Neuronal stem cell (in vitro differentiated cells): ENCODE results near the gene CAMTA2.

Source experiments
- DNase-seq: peaks from one replicate; pipeline ENCODE4 v3.0.0-alpha.2; 2013; ENCODE audit warnings: low spot score
- H2AFZ ChIP-seq: one replicate; pipeline ENCODE4 v1.6.1; 2013; ENCODE audit warnings: mild to moderate bottlenecking, low read length, inconsistent platforms
- H2AK5ac ChIP-seq: 2 replicates; pipeline ENCODE4 v1.6.1; 2013; ENCODE audit warnings: low read depth, mild to moderate bottlenecking, inconsistent platforms, low read length, moderate library complexity, mixed read lengths
- H2BK120ac ChIP-seq: 2 replicates; pipeline ENCODE4 v1.6.1; 2013; ENCODE audit warnings: low read depth, mild to moderate bottlenecking, inconsistent platforms, low read length, moderate library complexity, mixed read lengths
- H2BK12ac ChIP-seq: one replicate; pipeline ENCODE4 v1.6.1; 2013; ENCODE audit warnings: low read length, inconsistent platforms
- H2BK15ac ChIP-seq: 2 replicates; pipeline ENCODE4 v1.6.1; 2013; ENCODE audit warnings: mild to moderate bottlenecking, low read length, inconsistent platforms, mixed read lengths
- H2BK5ac ChIP-seq: one replicate; pipeline ENCODE4 v1.6.1; 2013; ENCODE audit warnings: inconsistent platforms, mild to moderate bottlenecking, low read length, moderate library complexity
- H3K14ac ChIP-seq: one replicate; pipeline ENCODE4 v1.6.1; 2013; ENCODE audit warnings: low read length, inconsistent platforms
- H3K18ac ChIP-seq: 2 replicates; pipeline ENCODE4 v1.6.1; 2013; ENCODE audit warnings: low read length, inconsistent platforms
- H3K23ac ChIP-seq: 2 replicates; pipeline ENCODE4 v1.6.1; 2013; ENCODE audit warnings: low read depth, mild to moderate bottlenecking, mixed read lengths, low read length, inconsistent platforms; ENCODE audit not compliant: poor library complexity
- H3K27ac ChIP-seq: replicated peaks from 3 replicates; pipeline ENCODE4 v1.5.1; 2013; ENCODE audit warnings: low read length, inconsistent platforms
- H3K27me3 ChIP-seq, 3 experiments: 2 replicates each; pipeline ENCODE4 v1.6.1; 2013; ENCODE audit warnings: low read length in 3 of 3, mild to moderate bottlenecking in 2 of 3, inconsistent platforms in 1 of 3, low read depth in 1 of 3, mixed read lengths in 1 of 3, moderate library complexity in 1 of 3; ENCODE audit not compliant: control insufficient read depth in 3 of 3, insufficient read depth in 3 of 3
- H3K36me3 ChIP-seq, 2 donors: replicated peaks in 1 of 2; 2 replicates each; pipeline ENCODE4 v1.6.1; 2013; ENCODE audit warnings: low read length in 2 of 2; ENCODE audit not compliant: control insufficient read depth in 2 of 2, insufficient read depth in 2 of 2
- H3K4ac ChIP-seq: 2 replicates; pipeline ENCODE4 v1.6.1; 2013; ENCODE audit warnings: inconsistent platforms, mild to moderate bottlenecking, low read length, moderate library complexity
- H3K4me1 ChIP-seq, 2 donors: 1 replicate in 1 of 2; 2 replicates in 1 of 2; pipeline ENCODE4 v1.6.1; 2013; ENCODE audit warnings: low read length in 2 of 2, low read depth in 1 of 2; ENCODE audit not compliant: control insufficient read depth in 2 of 2, insufficient read depth in 1 of 2
- H3K4me2 ChIP-seq: one replicate; pipeline ENCODE4 v1.6.1; 2013; ENCODE audit warnings: mild to moderate bottlenecking, low read length, inconsistent platforms; ENCODE audit not compliant: insufficient read depth, poor library complexity, severe bottlenecking
- H3K4me3 ChIP-seq, 2 donors: 2 replicates each; pipeline ENCODE4 v1.5.1; 2013; ENCODE audit warnings: low read length in 2 of 2, mild to moderate bottlenecking in 2 of 2, inconsistent platforms in 1 of 2, moderate library complexity in 1 of 2
- H3K79me1 ChIP-seq: one replicate; pipeline ENCODE4 v1.6.1; 2013; ENCODE audit warnings: low read depth, mild to moderate bottlenecking, inconsistent platforms, low read length, moderate library complexity
- H3K9ac ChIP-seq: one replicate; pipeline ENCODE4 v1.6.1; 2013; ENCODE audit warnings: mild to moderate bottlenecking, low read depth, low read length, inconsistent platforms; ENCODE audit not compliant: poor library complexity
- H3K9me3 ChIP-seq, 2 donors: replicated peaks in 1 of 2; 2 replicates each; pipeline versions ENCODE3 to v1.6.1; 2013; ENCODE audit warnings: low read length in 2 of 2, mild to moderate bottlenecking in 2 of 2, inconsistent platforms in 1 of 2, low read depth in 1 of 2, mixed read lengths in 1 of 2, moderate library complexity in 1 of 2; ENCODE audit not compliant: control insufficient read depth in 2 of 2, insufficient read depth in 1 of 2
- H4K8ac ChIP-seq: one replicate; pipeline ENCODE4 v1.6.1; 2013; ENCODE audit warnings: low read depth, mild to moderate bottlenecking, inconsistent platforms, low read length, moderate library complexity
- H4K91ac ChIP-seq: one replicate; pipeline ENCODE4 v1.6.1; 2013; ENCODE audit warnings: low read length, low read depth, mild to moderate bottlenecking, inconsistent platforms; ENCODE audit not compliant: poor library complexity
- WGBS, 2 donors: extraction: QIAGEN DNeasy Blood & Tissue Kit; methylation state at CpG; one replicate each; pipeline ENCODE4 v1.1.7; 2013; ENCODE audit warnings: missing lambda C conversion rate in 2 of 2, mixed read lengths in 1 of 2; ENCODE audit not compliant: insufficient read length in 2 of 2, insufficient replicate concordance in 1 of 2; ENCODE audit errors: extremely low coverage in 2 of 2; 5-methylcytosine and 5-hydroxymethylcytosine counted together

CAMTA2 gene

GRCh38 chr17:4998027-4998731 lies 10.7 kb upstream of the CAMTA2 start:
- H4K91ac ChIP-seq = no peak overlapping the region
- H3K18ac ChIP-seq = peak overlapping the region; percentile 97
- H2BK5ac ChIP-seq = peak overlapping the region; percentile 93
- H3K4ac ChIP-seq = no peak overlapping the region
- H3K14ac ChIP-seq = peak overlapping the region; percentile 49
- peaks cover 13 to 30% of the 10 kb centered on the region in 2 donors for H3K36me3 ChIP-seq
- H3K79me1 ChIP-seq = peaks cover 9% of the 10 kb centered on the region
- H2AFZ ChIP-seq = peak overlapping the region; percentile 97
- H2AK5ac ChIP-seq = peak overlapping the region; percentile 53
- peak overlapping the region; percentile 71 to 95 for H3K4me3 ChIP-seq
- H3K23ac ChIP-seq = peak overlapping the region; percentile 37
- peak; percentile 67 for DNase-seq
- H3K27me3 ChIP-seq = peaks cover 0 to 14% (median 4%) of the 10 kb centered on the region in 3 experiments
- H2BK120ac ChIP-seq = peak overlapping the region; percentile 81
- no CpG with 5 or more reads among the region's 55 CpGs for WGBS, 2 donors
- no peak overlapping the region for H3K27ac ChIP-seq
- H2BK15ac ChIP-seq = peak overlapping the region; percentile 85
- peak overlapping the region; percentile 43 for H4K8ac ChIP-seq
- no peaks in the 10 kb centered on the region for H3K9me3 ChIP-seq
- H3K9ac ChIP-seq = peak overlapping the region; percentile 98
- H3K4me2 ChIP-seq = peak overlapping the region; percentile 93
- peaks cover 6 to 18% of the 10 kb centered on the region in 2 donors for H3K4me1 ChIP-seq
- peak overlapping the region; percentile 41 for H2BK12ac ChIP-seq

GRCh38 chr17:4997302-4998026 lies 10.0 kb upstream of the CAMTA2 start, which contains the start of the genes INCA1 and KIF1C:
INCA1 (minus strand) TSS chr17:4997522; CDS start chr17:4994437, 3,085 bp downstream.
KIF1C (plus strand) TSS chr17:4997950; CDS start chr17:5000247, 2,297 bp downstream.
- peak; percentile 89 for DNase-seq
- Histone ChIP-seq H2AFZ (peak within 1 kb of the TSS; percentile 97), H3K4me1 (peaks cover 6 to 18% of the 10 kb centered on the region in 2 donors), H4K8ac (peak within 1 kb of the TSS; percentile 43), H3K27me3 (peaks cover 0 to 14% (median 4%) of the 10 kb centered on the region in 3 experiments), H2BK5ac (peak within 1 kb of the TSS; percentile 93), H2BK120ac (peak within 1 kb of the TSS; percentile 81), H3K36me3 (peaks cover 11 to 24% of the 10 kb centered on the region in 2 donors), H3K4me3 (peak within 1 kb of the TSS; percentile 71 to 95), H3K27ac (peak within 1 kb of the TSS; percentile 91), H4K91ac (no peak within 1 kb of the TSS), H2BK15ac (peak within 1 kb of the TSS; percentile 85), H3K79me1 (peaks cover 9% of the 10 kb centered on the region), H3K9me3 (no peaks in the 10 kb centered on the region), H2AK5ac (peak within 1 kb of the TSS; percentile 84), H3K4ac (no peak within 1 kb of the TSS), H2BK12ac (peak within 1 kb of the TSS; percentile 41), H3K18ac (peak within 1 kb of the TSS; percentile 100), H3K4me2 (peak within 1 kb of the TSS; percentile 93), H3K23ac (peak within 1 kb of the TSS; percentile 73), H3K9ac (peak within 1 kb of the TSS; percentile 98), H3K14ac (peak within 1 kb of the TSS; percentile 49)
- no CpG with 5 or more reads among the region's 93 CpGs for WGBS, 2 donors

- Histone ChIP-seq H3K4me3 (no peak overlapping the region), H3K9me3 (no peaks in the 10 kb centered on the region), H3K36me3 (no peaks in the 10 kb centered on the region), H3K27me3 (peaks cover 4 to 17% (median 14%) of the 10 kb centered on the region in 3 experiments), H3K4me1 (peaks cover 5 to 12% of the 10 kb centered on the region in 2 donors), H2BK15ac (no peak overlapping the region), H3K79me1 (peaks cover 2% of the 10 kb centered on the region), H3K4me2 (no peak overlapping the region), H2BK5ac (no peak overlapping the region), H3K18ac (no peak overlapping the region), H2AK5ac (no peak overlapping the region), H3K4ac (no peak overlapping the region), H2AFZ (no peak overlapping the region), H4K91ac (no peak overlapping the region), H3K9ac (no peak overlapping the region), H2BK12ac (no peak overlapping the region), H3K23ac (no peak overlapping the region), H2BK120ac (no peak overlapping the region), H3K27ac (no peak overlapping the region), H3K14ac (no peak overlapping the region), H4K8ac (no peak overlapping the region)
- WGBS, 2 donors = no CpG with 5 or more reads among the region's 6 CpGs
- no peak for DNase-seq
Measured at GRCh38 chr17:4994081-4994595, 6.7 kb upstream of the CAMTA2 start.
